ENCODE measurements around the gene COL9A3. TPM values are rescaled to one million over a fixed set of nuclear protein-coding genes. Genes with fewer than 3 reads are reported as not detected.

Gene COL9A3
- total and polyA plus RNA-seq, 2 donors from 2014 or later = 2.3 to 4.3 TPM

DNA sequence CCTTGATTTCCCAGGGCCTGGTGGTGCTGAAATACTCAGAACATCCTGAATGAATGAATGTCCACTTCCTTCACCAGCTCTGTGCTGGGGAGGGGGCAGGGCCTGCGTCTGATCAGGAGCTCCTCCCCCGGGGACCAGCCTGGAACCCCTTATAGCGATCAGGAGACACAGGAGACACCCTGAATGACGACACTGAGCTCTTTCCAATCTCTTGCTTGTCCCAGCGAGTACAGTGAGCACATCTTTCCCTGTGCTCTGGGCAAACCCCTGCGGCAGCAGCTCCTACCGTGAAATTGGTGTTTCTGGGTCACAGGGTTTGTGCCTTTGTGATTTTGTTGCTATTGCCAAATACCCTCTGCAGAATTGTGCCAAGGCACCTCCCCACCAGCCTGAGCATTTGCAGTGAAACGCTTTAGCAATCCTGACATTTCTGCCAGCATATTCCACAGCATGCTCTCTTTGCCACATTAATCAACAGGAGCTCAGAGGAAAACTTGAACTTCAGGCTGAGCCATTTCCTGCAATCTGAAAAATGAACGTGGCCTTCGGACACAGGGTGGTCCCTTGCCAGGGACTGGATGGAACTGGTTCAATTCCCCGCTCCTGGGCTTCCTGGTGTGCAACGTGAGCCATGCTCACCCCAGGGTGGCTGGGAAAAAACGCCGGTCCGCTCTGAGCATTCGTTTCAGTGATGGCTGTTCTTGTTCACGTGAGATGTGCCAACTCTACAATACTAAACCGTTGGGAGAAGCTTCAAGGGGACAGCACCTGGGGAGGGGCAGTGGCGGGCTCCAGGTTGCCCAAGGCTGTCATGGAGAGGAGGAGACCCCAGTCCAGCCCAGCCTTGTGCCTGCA is 43.6 kb upstream of the COL9A3 start:
- peak overlapping the region in 2 of 3 donors; percentile 19 to 29 for H3K9ac ChIP-seq (ENCODE audit: low read length in 3 of 3)
- peaks cover 0 to 44% (median 3%) of the 10 kb centered on the region in 3 donors for H3K4me1 ChIP-seq (ENCODE audit: control insufficient read depth in 2 of 3, insufficient read depth in 2 of 3, low read depth in 1 of 3, low read length in 3 of 3)
- no peaks in the 10 kb centered on the region for H3K27me3 ChIP-seq (ENCODE audit: control insufficient read depth, insufficient read depth, low read length)
- peak overlapping the region; percentile 29 to 84 for H3K27ac ChIP-seq (ENCODE audit: low read depth in 2 of 2, low read length in 2 of 2)
- peak in 2 of 5 donors; percentile 64 to 65 for DNase-seq
- intact Hi-C loops (cut with DNase I) = no loop called here
- no peak overlapping the region for H3K4me3 ChIP-seq (ENCODE audit: low read length in 3 of 3)
- TF ChIP-seq, protein P1, sequence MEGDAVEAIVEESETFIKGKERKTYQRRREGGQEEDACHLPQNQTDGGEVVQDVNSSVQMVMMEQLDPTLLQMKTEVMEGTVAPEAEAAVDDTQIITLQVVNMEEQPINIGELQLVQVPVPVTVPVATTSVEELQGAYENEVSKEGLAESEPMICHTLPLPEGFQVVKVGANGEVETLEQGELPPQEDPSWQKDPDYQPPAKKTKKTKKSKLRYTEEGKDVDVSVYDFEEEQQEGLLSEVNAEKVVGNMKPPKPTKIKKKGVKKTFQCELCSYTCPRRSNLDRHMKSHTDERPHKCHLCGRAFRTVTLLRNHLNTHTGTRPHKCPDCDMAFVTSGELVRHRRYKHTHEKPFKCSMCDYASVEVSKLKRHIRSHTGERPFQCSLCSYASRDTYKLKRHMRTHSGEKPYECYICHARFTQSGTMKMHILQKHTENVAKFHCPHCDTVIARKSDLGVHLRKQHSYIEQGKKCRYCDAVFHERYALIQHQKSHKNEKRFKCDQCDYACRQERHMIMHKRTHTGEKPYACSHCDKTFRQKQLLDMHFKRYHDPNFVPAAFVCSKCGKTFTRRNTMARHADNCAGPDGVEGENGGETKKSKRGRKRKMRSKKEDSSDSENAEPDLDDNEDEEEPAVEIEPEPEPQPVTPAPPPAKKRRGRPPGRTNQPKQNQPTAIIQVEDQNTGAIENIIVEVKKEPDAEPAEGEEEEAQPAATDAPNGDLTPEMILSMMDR (IDR thresholded peaks at IDR 0.05; ENCODE audit: borderline replicate concordance, extremely low read depth, insufficient read depth) = no peak
- H3K9me3 ChIP-seq (ENCODE audit: control insufficient read depth in 2 of 3, insufficient read depth in 1 of 3, low read length in 3 of 3) = no peaks in the 10 kb centered on the region
- no peaks in the 10 kb centered on the region for H3K36me3 ChIP-seq (ENCODE audit: control insufficient read depth in 2 of 3, insufficient read depth in 3 of 3, low read length in 3 of 3)
- no peak for FAIRE-seq

DNA sequence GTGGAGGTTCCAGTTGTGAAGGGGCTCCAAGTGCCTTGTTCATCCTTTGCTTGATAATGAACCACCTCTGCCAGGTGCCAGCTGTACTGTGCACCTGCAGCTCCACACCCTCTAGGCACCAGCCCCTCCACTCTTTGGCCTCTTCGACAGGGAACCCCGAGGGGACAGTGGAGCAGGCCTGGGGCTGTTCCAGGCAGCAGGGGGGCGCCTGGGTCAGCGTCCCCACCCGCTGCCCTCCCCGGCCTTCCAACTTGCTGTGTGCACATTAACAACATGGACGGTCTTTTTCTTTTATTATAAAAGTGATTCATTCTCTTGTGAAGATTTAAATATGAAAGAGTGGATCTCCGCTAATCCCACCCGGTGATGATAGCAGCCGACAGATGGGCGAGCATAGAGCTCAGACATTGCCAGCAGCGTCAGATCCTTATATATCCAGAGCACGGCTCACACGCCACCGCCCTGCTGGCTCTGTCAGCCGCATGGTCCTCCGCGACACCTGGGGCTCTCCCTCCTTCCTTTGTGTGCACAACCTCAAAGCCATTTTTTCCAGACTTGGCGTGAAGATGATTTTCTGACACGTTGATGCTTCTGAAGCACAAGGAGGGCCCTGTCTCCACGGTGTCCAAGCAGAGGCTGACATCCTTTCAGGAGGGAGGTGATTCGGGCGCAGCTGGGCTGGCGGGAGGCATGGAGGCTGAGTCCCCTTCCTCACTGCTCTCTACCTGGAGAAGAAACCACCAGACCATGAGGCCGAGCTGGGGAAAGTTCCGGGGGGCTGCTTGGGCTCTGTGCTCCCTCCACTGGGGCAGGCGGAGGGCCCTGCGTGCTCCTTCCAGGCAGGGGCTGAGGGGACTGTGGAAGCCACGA is 42.8 kb upstream of the COL9A3 start:
- Histone ChIP-seq H3K4me3 (ENCODE audit: low read length in 3 of 3) (no peak overlapping the region), H3K9ac (ENCODE audit: low read length in 3 of 3) (peak overlapping the region in 1 of 3 donors; percentile 19), H3K27me3 (ENCODE audit: control insufficient read depth, insufficient read depth, low read length) (no peaks in the 10 kb centered on the region), H3K36me3 (ENCODE audit: control insufficient read depth in 2 of 3, insufficient read depth in 3 of 3, low read length in 3 of 3) (no peaks in the 10 kb centered on the region), H3K27ac (ENCODE audit: low read depth in 2 of 2, low read length in 2 of 2) (peak overlapping the region in 1 of 2 donors; percentile 84), H3K4me1 (ENCODE audit: control insufficient read depth in 2 of 3, insufficient read depth in 2 of 3, low read depth in 1 of 3, low read length in 3 of 3) (peaks cover 0 to 39% (median 1%) of the 10 kb centered on the region in 3 donors), H3K9me3 (ENCODE audit: control insufficient read depth in 2 of 3, insufficient read depth in 1 of 3, low read length in 3 of 3) (no peaks in the 10 kb centered on the region)
- intact Hi-C loops (cut with DNase I) = no loop called here
- TF ChIP-seq, protein P1 (IDR thresholded peaks at IDR 0.05; ENCODE audit: borderline replicate concordance, extremely low read depth, insufficient read depth) = no peak
- FAIRE-seq = no peak
- no peak for DNase-seq

DNA sequence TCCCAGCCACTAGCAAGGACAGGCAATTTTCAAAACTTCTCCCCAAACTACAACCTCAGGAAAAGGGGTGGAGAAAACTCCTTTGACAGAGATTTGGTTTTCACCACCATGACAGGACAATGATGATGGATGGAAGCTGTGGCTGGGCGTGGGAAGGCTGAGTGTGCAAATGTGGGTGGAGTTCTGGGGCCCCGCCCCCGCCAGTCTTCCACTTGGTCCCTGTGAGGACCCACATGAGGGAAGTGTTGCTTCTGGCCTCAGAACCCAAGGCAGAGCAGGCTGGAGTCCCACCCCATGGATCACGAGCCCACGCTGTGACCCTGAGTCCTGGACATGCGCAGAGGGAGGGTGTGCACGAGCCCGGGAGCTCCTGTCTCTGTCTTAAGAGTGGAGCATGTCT is 42.1 kb upstream of the COL9A3 start:
- no peaks in the 10 kb centered on the region for H3K27me3 ChIP-seq (ENCODE audit: control insufficient read depth, insufficient read depth, low read length)
- peaks cover 0 to 37% (median 0%) of the 10 kb centered on the region in 3 donors for H3K4me1 ChIP-seq (ENCODE audit: control insufficient read depth in 2 of 3, insufficient read depth in 2 of 3, low read depth in 1 of 3, low read length in 3 of 3)
- H3K36me3 ChIP-seq (ENCODE audit: control insufficient read depth in 2 of 3, insufficient read depth in 3 of 3, low read length in 3 of 3) = no peaks in the 10 kb centered on the region
- no peak overlapping the region for H3K9ac ChIP-seq (ENCODE audit: low read length in 3 of 3)
- no peak overlapping the region for H3K27ac ChIP-seq (ENCODE audit: low read depth in 2 of 2, low read length in 2 of 2)
- no peak overlapping the region for H3K4me3 ChIP-seq (ENCODE audit: low read length in 3 of 3)
- intact Hi-C loops (cut with DNase I) = no loop called here
- DNase-seq (no peak), FAIRE-seq (no peak)
- TF ChIP-seq, protein P1 (IDR thresholded peaks at IDR 0.05; ENCODE audit: borderline replicate concordance, extremely low read depth, insufficient read depth) = no peak
- H3K9me3 ChIP-seq (ENCODE audit: control insufficient read depth in 2 of 3, insufficient read depth in 1 of 3, low read length in 3 of 3) = no peaks in the 10 kb centered on the region

Data from kidney (tissue), 14 donors.